GM21825 (cell line): ENCODE results near the gene CHCHD3.

ENCODE experiments used
- ATAC-seq: cut with Tn5 transposase; IDR thresholded peaks from one replicate; pipeline ENCODE4 v1.9.1; 2021; ENCODE audit warnings: mild to moderate bottlenecking, moderate library complexity; ENCODE audit not compliant: unreplicated experiment

CHCHD3 gene

GRCh38 chr7:133081119-133081598 is 731 bp downstream of the CHCHD3 start:
- no peak for ATAC-seq

DNA sequence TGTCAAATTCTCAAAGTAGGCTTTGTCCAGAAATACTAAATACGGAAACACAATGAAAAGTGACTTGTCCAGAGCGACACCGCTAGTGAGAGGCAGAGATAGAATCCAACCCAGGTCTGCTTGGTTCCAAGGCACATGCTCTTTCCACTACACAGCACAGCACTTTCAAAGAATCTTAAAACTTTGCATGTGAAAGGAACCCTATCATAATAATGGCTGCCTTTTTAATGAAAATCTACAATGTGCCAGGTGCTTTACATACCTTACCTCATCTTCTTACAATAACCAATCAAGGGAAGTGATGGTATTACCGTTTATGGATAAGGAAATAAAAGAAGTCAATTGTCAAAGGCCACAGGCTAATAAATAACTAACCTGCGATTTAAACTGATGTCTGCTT is 2.6 kb downstream of the CHCHD3 start:
- no peak for ATAC-seq

DNA sequence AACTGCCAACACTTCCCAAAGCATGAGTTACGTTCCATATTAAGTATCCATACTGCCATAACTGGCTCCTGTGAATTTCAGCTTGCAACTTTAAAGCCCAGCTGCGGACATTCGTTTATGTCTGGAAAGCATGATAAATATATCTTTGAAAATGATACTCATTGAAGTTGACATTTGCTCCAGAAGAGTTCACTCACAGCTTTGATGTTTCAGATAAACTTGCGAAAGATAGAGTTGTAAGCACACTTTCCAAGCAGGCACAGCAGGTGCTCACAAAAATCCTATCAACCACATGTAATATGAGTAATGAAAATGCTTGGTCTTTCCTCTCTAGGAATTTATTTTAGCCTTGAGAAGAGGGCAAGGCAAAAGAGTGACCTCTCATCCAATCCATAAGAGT is 4.5 kb downstream of the CHCHD3 start:
- ATAC-seq, result no peak

DNA sequence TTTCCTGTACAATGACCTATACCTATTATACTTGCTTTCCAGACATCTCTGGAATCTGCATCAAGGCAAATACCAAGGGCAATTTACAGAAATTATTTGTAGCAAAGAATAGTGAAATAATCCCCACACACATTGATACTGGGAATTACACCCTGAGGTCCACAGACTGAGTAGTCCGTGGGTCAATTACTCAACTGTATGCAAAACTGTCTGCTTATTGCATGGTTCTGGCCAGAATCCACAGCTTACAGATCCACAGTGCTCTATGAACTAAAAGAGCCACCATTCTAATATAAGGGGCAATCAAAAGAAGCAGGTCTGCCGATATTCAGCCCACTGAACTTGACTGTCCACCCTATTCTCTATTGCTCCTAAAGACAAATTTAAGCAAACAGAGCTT is 5.7 kb downstream of the CHCHD3 start:
- ATAC-seq, result no peak

GRCh38 chr7:133071506-133071905 is 10.4 kb downstream of the CHCHD3 start:
- no peak for ATAC-seq

- ATAC-seq, result no peak
These were observed 11.3 kb downstream of the CHCHD3 start for GRCh38 chr7:133070562-133070961.

- ATAC-seq, result no peak
These were observed 16.6 kb downstream of the CHCHD3 start for GRCh38 chr7:133065301-133065700.

DNA sequence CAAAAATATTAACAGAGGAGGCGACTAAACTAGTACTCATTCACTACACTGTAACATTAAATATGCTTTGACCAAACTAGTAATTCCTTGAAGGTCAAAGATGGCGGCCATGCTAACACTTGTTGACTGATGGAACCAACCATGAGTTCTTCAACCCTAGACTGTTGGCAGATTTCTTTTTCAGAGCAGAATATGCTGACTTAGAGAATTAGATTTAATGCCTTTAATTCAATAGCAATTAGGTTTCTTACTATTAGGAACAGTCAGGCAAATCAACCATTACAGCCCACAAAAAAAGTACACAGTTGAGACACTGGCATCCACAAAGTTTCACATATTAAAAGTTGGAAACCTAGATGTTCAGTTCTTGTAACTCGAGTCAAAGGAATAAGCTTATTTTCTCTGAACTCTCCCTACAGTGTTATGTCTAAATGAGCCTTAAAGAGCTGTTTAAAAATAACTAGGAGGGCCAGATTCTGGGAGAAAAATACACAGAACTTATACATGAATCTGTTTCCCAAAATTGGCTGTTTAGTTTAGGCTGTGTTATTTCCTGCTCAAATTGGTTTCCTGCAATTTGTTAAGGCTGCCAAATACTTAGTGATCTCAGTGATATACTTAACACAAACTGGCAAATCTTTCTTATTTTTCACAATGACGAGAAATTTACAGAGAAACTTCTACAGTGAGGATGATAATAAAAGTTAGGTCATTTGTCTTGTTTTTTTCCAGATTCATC is 17.6 kb downstream of the CHCHD3 start:
- no peak for ATAC-seq

DNA sequence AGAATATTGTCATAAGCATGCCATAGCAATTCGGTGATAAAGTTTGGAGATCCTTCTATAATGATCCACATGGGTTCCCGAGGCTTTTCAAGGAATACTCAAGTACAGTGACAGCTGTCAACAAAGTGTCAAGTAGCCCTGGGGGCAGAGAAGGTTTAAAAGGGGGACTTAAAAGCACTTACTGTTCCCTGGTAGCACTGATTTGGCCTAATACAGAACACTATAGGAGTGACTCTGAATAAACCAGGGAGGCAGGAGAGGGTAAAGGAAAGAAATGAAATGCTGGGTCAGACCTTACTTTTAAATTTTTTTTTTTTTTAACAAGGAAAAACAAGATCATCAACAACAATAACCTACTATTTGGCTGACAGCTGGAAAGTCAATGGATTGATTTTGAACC is 20.1 kb downstream of the CHCHD3 start:
- no peak for ATAC-seq

- no peak for ATAC-seq
These were observed 20.5 kb downstream of the CHCHD3 start for GRCh38 chr7:133061357-133061756.

DNA sequence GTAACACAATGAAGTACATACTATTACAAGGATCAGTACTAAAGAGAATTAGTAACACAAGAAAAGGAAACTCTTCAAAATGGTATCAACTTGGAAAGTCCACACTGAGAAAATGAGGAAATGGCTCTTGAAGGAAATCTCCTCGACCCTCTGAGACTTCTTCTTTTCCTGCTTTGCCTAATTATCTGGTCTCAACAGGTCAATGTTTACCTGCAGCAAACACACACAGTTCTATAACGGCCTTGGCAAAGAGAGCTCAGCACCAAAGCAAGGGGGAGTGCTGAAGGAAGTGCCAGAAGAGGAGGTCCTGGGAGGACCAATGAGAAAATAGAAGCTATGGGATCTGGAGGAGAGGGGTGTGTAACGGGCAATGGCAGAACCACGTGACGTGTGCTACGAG is 21.9 kb downstream of the CHCHD3 start:
- no peak for ATAC-seq

GRCh38 chr7:133059263-133059662 is 22.6 kb downstream of the CHCHD3 start:
- ATAC-seq, result no peak

DNA sequence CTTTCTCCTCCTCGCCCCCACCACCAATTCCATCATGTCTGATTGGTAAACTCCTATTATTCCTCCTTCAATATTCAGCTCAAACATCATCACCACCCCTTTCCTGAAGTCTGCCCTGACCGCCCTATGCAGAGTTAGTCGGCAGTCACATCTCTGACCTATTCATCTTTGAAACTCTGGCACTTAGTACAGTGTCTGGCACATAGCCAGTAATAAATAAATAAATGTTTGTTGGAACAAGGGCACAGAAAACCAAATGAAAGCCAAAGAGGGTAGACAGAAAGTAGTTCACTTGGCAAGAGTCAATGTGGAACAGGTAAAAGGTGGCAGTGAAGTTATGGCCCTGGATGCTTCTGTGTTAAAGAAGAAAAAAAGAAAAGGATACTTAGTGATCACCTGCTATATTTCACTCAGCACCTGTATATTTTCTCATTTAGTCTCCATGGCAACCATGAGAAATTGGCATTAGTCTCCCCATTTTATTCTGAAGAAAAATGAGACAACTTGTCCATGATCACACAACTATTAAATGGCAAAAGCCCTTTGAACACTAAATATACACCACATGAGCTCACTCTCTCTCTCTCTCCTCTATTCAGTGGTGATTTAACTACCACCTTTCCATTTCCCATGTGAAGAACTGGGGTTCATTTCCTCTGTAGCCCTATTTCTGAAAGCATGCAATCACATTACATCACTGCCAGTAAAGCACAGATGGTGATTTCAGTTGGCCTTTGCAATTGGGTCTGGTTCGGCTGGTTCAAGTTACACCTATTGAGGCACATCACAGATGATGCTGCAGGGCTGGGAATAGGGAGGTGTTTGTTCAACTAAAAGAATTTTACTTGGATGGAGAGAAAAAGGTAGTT is 25.3 kb downstream of the CHCHD3 start:
- no peak for ATAC-seq

GRCh38 chr7:133054162-133054840 is 27.6 kb downstream of the CHCHD3 start:
- ATAC-seq, result no peak

GRCh38 chr7:133053321-133053891 is 28.5 kb downstream of the CHCHD3 start:
- no peak for ATAC-seq

GRCh38 chr7:133052826-133053225 is 29.1 kb downstream of the CHCHD3 start:
- no peak for ATAC-seq

GRCh38 chr7:133052401-133052756 is 29.5 kb downstream of the CHCHD3 start:
- ATAC-seq, result no peak

DNA sequence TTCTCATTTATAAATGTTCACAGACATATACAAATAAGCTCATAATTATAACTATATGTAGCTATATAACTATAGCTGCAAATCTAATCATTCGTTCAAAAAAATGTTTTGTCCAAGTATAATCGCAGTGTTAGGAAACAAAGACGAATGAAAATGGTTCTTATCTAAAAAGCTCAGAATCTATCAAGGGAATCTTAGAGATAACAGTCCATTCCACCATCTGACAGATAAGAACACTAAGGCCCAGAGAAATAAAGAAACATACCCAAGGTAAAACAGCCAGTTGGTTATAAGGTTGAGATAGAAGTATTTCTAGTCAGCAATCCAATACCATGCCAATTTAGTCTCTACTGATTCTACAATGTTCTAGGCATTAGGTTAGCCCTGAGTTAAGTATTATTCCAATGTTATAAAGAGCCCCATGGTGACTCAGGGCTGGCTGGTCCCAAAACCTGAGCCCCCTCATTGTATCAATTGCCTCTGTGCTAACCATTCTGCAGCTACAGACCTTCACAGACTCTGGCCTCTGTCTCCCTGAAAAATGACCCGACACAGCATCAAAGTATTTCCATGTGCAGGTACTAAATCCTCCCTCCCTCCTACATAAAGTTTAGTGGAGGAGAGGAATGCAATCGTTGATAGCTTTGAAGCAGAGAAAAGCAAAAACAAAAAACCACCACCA is 30.0 kb downstream of the CHCHD3 start:
- ATAC-seq, result no peak

- ATAC-seq, result no peak
These were observed 30.8 kb downstream of the CHCHD3 start for GRCh38 chr7:133051066-133051465.

GRCh38 chr7:133050200-133050995 is 31.5 kb downstream of the CHCHD3 start:
- no peak for ATAC-seq
